ENCODE results near the gene KIF16B.

DNA sequence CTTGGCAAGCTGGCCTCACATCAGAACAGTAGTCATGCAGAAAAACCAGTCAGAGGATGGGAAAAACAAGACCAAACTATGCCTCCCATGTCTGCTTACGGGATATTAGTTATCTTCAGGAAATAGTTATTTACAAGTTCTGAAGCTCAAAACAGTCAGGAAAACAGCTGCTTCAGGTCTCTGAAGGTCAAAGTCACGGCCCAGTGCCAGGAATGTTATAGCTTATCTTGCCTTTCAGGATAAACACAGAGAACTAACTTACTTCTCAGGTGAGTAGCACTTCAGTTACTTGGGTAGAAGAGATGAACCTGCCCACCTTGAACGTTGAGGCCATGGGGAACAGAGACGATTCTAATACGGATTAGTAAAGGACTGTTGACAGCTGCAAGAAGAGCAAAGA is 310.7 kb downstream of the KIF16B start:
- TF ChIP-seq POLR2A (IDR thresholded peaks at IDR 0.05) (no peak), EP300 (IDR thresholded peaks at IDR 0.05) (no peak)

All from stomach (tissue), 4 donors.